Peyer's patch (tissue), 4 donors: ENCODE data around the gene INPP5B. TPM values are rescaled to one million over a fixed set of nuclear protein-coding genes. Genes with fewer than 3 reads are reported as not detected.

Experiments
- DNase-seq, 3 donors: peaks; one replicate each; pipeline ENCODE4 v3.0.0-alpha.2; 2017 to 2019
- H3K27ac ChIP-seq, 4 donors: fragments of 200-600 bp; sonication (generic); one replicate each; pipeline ENCODE4 v1.5.1; 2016 to 2019
- H3K27me3 ChIP-seq, 2 donors: fragments of 200-600 bp; sonication (generic); one replicate each; pipeline ENCODE4 v1.5.1; 2019
- H3K36me3 ChIP-seq, 3 donors: fragments of 200-600 bp; sonication (generic); one replicate each; pipeline ENCODE4 v1.5.1; 2016 to 2019
- H3K4me1 ChIP-seq, 4 donors: fragments of 200-600 bp; sonication (generic); one replicate each; pipeline ENCODE4 v1.5.1; 2016 to 2019
- H3K4me3 ChIP-seq, 4 donors: fragments of 200-600 bp; sonication (generic); 1 replicate in 3 of 4; 2 replicates in 1 of 4; pipeline ENCODE4 v1.5.1; 2016 to 2019; ENCODE audit warnings: mild to moderate bottlenecking in 1 of 4
- H3K9me3 ChIP-seq, 4 donors: fragments of 200-600 bp; sonication (generic); one replicate each; pipeline ENCODE4 v1.5.1; 2016 to 2019; ENCODE audit warnings: mild to moderate bottlenecking in 1 of 4
- CTCF ChIP-seq, 6 experiments: fragments of 450-650 bp in 4 of 6; fragments of 200-600 bp in 2 of 6; sonication (generic) in 1 of 6; IDR thresholded peaks; one replicate each; pipeline ENCODE4 v1.5.1; 2017 to 2019; ENCODE audit warnings: antibody characterized with exemption in 6 of 6, mild to moderate bottlenecking in 3 of 6, moderate library complexity in 1 of 6
- POLR2A ChIP-seq, 2 donors: fragments of 450-650 bp; IDR thresholded peaks; one replicate each; pipeline ENCODE4 v1.5.1; 2017; ENCODE audit warnings: antibody characterized with exemption in 2 of 2, mild to moderate bottlenecking in 2 of 2, moderate library complexity in 2 of 2
- total RNA-seq, 4 donors: library from RNA; depleted of rRNA; stranded (reverse); fragments of >200 nt; gene quantifications; one replicate each; pipeline ENCODE4 v1.1.0, GENCODE V29; 2016

The INPP5B gene
- total RNA-seq, 4 donors from 2014 or later: 24.7 to 56.9 (median 35.3) TPM

GRCh38 chr1:37951041-37951782, 4.4 kb upstream of the INPP5B start:
- Histone ChIP-seq H3K9me3 (no peaks in the 10 kb centered on the region), H3K4me1 (peaks cover 0 to 12% (median 2%) of the 10 kb centered on the region in 4 donors), H3K27me3 (no peaks in the 10 kb centered on the region), H3K27ac (no peak overlapping the region), H3K36me3 (no peaks in the 10 kb centered on the region), H3K4me3 (no peak overlapping the region)
- DNase-seq: no peak
- no peak for TF ChIP-seq POLR2A (IDR thresholded peaks at IDR 0.05)
- TF ChIP-seq CTCF (IDR thresholded peaks at IDR 0.05): no peak

GRCh38 chr1:37949524-37950152, 2.8 kb upstream of the INPP5B start:
- H3K4me1 ChIP-seq: peaks cover 0 to 20% (median 2%) of the 10 kb centered on the region in 4 donors
- DNase-seq: no peak
- H3K27me3 ChIP-seq: no peaks in the 10 kb centered on the region
- no peak overlapping the region for H3K27ac ChIP-seq
- H3K9me3 ChIP-seq: no peaks in the 10 kb centered on the region
- no peaks in the 10 kb centered on the region for H3K36me3 ChIP-seq
- no peak overlapping the region for H3K4me3 ChIP-seq
- TF ChIP-seq POLR2A (IDR thresholded peaks at IDR 0.05): no peak
- TF ChIP-seq CTCF (IDR thresholded peaks at IDR 0.05): no peak

- Histone ChIP-seq H3K4me1 (peaks cover 0 to 20% (median 2%) of the 10 kb centered on the region in 4 donors), H3K36me3 (peaks cover 0 to 3% (median 0%) of the 10 kb centered on the region in 3 donors), H3K27me3 (no peaks in the 10 kb centered on the region), H3K4me3 (no peak overlapping the region), H3K9me3 (no peaks in the 10 kb centered on the region), H3K27ac (no peak overlapping the region)
- no peak for DNase-seq
- TF ChIP-seq CTCF (IDR thresholded peaks at IDR 0.05) (no peak), POLR2A (IDR thresholded peaks at IDR 0.05) (no peak)
These were observed 2.0 kb upstream of the INPP5B start for GRCh38 chr1:37948841-37949240.

- DNase-seq: no peak
- Histone ChIP-seq H3K36me3 (peaks cover 0 to 10% (median 0%) of the 10 kb centered on the region in 3 donors), H3K27ac (no peak overlapping the region), H3K4me1 (peaks cover 0 to 20% (median 2%) of the 10 kb centered on the region in 4 donors), H3K27me3 (no peaks in the 10 kb centered on the region), H3K9me3 (no peaks in the 10 kb centered on the region), H3K4me3 (no peak overlapping the region)
- TF ChIP-seq CTCF (IDR thresholded peaks at IDR 0.05): no peak
These were observed 1.3 kb upstream of the INPP5B start for GRCh38 chr1:37948166-37948565.

- Histone ChIP-seq H3K27me3 (no peaks in the 10 kb centered on the region), H3K4me1 (peaks cover 0 to 20% (median 2%) of the 10 kb centered on the region in 4 donors), H3K4me3 (peak overlapping the region in 2 of 4 donors; percentile 69 to 97), H3K9me3 (no peaks in the 10 kb centered on the region), H3K27ac (peak overlapping the region in 3 of 4 donors; percentile 73 to 88 (median 74)), H3K36me3 (peaks cover 0 to 16% (median 0%) of the 10 kb centered on the region in 3 donors)
- no peak for TF ChIP-seq CTCF (IDR thresholded peaks at IDR 0.05)
- TF ChIP-seq POLR2A (IDR thresholded peaks at IDR 0.05): no peak
- no peak for DNase-seq
These were observed 511 bp upstream of the INPP5B start for GRCh38 chr1:37947364-37947763.
